OCI-LY3 (cell line): ENCODE results near the gene DSCAM.

Experiments used
- EZH2phosphoT487 ChIP-seq: fragments of 200-600 bp; shearing (Covaris generic); IDR thresholded peaks from 2 replicates; pipeline ENCODE4 v1.6.1; 2018; ENCODE audit warnings: antibody characterized with exemption, mixed run types, low read depth
- TF ChIP-seq, protein P1 (sequence below): fragments of 200-600, 300-600 bp; sonication (generic); IDR thresholded peaks from 2 replicates; pipeline ENCODE4 v1.5.1; 2014; ENCODE audit warnings: antibody characterized with exemption, low read length, low read depth

DNA sequence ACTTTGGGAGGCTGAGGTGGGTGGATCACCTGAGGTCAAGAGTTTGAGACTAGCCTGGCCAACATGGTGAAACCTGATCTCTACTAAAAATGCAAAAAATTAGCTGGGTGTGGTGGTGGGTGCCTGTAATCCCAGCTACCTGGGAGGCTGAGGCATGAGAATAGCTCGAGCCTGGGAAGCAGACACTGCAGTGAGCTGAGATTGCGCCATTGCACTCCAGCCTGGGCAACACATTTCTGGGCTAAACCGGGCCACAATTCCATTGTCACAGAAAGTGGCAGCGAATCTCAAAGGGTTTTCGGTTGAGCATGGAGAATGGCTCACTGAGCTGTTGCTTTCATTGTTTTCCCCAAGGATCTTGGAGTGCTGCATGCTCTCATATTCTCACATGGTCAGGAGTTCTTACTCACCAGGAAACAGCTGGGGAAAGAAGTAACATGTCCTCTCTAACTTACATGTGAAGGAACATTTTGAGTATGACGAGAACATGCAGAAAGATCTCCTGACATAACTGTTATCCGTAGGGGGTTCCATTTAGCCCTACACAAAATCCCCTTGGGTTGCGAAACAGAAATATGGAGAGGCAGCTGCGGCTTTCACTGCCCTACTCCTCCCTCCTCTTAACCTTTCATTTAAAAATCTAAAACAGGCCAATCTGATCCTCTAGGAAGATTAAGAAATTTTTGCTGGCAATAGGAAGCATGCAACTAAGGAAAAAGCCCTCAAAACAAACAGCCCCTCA is 638.6 kb downstream of the DSCAM start:
- TF ChIP-seq, protein P1, sequence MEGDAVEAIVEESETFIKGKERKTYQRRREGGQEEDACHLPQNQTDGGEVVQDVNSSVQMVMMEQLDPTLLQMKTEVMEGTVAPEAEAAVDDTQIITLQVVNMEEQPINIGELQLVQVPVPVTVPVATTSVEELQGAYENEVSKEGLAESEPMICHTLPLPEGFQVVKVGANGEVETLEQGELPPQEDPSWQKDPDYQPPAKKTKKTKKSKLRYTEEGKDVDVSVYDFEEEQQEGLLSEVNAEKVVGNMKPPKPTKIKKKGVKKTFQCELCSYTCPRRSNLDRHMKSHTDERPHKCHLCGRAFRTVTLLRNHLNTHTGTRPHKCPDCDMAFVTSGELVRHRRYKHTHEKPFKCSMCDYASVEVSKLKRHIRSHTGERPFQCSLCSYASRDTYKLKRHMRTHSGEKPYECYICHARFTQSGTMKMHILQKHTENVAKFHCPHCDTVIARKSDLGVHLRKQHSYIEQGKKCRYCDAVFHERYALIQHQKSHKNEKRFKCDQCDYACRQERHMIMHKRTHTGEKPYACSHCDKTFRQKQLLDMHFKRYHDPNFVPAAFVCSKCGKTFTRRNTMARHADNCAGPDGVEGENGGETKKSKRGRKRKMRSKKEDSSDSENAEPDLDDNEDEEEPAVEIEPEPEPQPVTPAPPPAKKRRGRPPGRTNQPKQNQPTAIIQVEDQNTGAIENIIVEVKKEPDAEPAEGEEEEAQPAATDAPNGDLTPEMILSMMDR, result no peak
- no peak for TF ChIP-seq EZH2phosphoT487
